GM18502 (cell line): ENCODE measurements around the gene CAGE1.
"Not testable (repeated sequence)": the region's sequence is repeated elsewhere in the genome, so short reads cannot be mapped to it uniquely, and the experiment has no call there.

ENCODE experiments used
- ATAC-seq: cut with Tn5 transposase; IDR thresholded peaks from one replicate; pipeline ENCODE4 v1.9.1; 2021; ENCODE audit warnings: mild to moderate bottlenecking; ENCODE audit not compliant: unreplicated experiment, poor library complexity

The CAGE1 gene

GRCh38 chr6:7341989-7342742, 47.4 kb downstream of the CAGE1 start:
- ATAC-seq, result peak; percentile 50

DNA sequence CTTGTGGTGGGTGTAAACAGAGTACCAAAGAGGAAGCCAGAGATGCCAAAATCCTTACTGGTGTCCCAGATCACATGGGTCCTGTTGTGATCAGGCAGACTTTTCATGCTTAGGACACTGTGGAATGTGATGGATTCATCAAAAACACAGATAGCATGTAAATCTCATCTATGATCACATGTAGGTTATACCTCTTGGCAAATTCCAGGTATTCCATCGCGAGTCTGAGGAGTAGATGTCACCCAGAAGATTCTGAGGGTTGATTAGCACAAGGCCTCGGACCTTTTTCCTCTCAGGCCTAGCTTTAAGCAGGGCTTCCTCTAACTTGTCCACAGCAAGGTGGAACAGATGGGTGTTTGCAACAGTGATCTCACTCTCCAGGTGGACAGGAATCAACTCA, 48.3 kb downstream of the CAGE1 start:
- ATAC-seq, result no peak

DNA sequence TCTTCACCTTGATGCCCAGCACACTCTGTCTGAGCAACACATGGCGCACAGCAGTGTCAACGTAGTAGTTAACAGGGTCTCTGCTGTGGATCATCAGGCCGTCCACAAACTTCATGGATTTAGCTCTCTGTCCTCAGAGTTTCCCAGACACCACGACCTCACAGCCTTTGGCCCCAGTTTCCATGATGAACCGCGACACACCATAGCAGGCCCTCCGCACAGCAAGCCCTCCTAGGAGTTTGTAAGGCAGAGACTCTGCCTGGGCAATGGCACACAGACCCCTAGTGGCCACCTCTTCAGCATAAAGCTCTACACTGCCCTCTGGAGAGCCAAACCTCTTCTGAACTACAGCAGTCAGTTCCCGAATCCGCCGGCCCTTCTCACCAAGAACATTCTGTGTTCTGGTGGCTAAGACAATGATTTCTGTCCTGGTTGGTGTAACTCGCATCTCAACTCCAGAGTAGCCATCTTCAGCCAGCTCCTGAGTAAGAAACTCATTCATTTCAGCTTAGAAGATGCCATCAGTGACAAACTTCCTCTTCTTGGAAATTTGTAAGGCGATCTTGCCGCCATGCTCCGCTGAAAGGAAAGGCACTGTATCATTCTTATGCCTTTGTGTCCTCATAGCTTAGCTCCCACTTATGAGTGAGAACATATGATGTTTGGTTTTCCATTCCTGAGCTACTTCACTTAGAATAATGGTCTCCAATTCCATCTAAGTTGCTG, 50.4 kb downstream of the CAGE1 start:
- ATAC-seq, result not testable (repeated sequence)

DNA sequence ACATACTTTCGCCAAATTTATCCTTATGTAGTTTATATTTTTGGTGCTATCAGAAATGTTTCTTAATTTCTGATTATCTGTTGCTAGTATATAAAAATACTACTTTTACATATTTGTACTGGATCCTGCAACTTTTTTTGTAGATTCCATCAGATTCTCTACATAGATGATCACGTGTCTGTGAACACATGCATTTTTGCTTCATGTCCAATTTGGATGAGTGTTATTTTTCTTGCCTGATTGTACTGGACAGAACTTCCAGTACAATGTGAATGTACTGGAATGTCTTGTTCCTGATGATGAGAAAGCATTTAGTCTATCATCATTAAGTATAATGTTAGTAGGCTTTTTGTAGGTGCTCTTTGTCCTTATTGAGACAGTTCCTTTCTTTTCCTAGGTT, 51.5 kb downstream of the CAGE1 start:
- ATAC-seq, result no peak

DNA sequence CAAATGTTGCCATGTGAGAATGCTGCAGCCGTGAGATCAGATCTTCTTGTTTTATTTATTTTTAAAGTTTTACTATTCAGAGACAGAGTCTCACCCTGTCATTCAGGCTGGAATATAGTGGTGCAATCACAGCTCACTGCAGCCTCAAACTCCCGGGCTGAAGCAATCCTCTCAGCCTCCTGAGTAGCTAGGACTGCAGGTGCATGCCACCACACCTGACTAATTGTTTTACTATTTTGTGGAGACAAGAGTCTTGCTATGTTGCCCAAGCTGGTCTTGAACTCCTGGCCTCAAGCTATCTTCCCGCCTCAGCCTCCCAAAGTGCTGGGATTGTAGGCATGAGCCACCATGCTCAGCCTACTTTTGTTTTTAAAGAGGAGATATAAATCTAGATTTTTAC, 54.0 kb downstream of the CAGE1 start:
- no peak for ATAC-seq

GRCh38 chr6:7334685-7335084, 54.9 kb downstream of the CAGE1 start:
- no peak for ATAC-seq

DNA sequence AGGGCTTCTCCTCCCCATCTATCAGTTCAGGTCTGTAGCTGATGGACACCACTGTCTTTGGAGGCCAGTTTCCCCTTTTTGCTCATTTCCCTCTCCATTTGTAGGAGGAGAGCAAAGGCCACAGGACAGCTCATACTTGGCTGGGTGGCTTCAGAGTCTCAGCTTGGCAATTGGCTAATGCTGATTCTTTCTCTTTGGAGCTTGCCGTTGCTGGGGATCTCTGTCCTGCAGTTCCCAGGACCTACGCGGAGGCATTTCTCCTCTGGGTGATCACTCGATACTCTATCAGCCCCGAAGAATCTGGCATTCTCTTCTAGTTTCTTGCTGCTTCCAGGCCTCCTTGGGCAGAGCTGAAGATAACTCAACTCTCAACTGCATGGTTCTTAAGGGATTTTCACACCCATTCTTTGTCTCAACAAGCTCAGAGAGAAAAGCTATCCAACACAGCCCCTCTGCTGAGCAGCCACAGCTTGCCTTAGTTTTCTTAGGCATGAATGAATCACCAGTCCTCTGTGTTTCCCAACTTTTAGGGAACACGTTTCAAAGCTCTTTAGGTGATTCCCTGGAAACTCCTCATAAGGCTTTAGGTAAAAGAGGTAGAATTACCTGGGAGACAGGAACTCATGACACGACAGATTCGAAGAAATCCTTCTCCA, 57.3 kb downstream of the CAGE1 start:
- no peak for ATAC-seq

DNA sequence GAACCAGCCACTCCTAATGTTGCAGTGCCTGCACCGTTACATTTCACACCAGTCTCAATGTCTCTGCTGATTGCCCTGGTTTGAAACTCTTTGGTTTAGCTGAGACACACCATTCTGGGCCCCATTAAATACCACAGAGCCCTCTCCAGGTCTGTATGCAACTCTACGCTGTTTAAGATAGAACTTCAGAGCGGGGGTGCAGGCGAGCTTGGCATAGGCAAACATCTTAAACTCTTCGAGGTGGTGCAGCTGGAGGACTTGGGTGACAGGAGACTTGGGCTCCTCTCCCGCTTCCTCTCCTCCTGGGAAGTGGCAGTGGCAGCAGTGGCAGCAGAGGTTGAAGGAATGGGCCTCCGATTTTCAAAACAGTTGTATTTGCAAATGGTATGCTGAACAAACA, 58.1 kb downstream of the CAGE1 start:
- ATAC-seq, result no peak

DNA sequence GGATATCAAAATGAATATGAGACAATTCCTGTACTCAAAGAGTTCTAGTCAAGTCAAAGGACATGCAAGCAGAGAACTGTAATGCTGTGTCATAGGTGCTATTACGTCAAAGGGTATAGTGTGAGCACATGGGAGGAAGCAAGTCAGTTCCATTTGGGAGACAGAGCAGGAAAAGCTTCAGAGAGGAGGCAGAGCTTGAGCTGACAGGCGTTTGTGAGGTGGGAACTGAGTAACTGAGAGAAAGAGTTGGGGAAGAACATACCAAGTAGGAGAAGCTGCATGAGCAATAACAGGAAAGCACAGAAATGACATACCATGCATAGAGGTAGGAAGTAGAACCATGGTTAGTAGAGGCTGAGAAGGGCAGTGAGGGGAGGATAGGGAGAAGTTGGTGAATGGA, 61.3 kb downstream of the CAGE1 start:
- no peak for ATAC-seq

GRCh38 chr6:7325750-7326149, 63.8 kb downstream of the CAGE1 start:
- no peak for ATAC-seq

DNA sequence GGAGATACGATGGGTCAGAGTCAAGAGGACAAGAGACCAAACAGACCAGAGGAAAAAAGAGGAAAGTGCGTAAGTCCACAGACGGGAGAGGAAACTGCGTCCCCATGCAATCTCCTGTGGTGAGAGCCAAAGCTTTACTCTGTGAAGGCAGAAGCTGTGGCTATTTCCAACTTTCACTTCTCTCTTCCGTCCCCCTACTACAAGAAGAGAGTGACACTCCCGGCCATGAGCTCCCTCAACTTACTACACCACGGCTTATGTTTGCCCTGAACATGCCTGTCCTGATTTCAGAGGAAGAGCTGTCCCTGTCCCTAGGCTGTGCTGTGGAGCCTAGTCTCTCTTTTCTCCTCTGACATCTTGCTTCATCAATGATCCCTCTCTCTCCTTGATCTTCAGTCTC, 65.0 kb downstream of the CAGE1 start:
- peak; percentile 83 for ATAC-seq

DNA sequence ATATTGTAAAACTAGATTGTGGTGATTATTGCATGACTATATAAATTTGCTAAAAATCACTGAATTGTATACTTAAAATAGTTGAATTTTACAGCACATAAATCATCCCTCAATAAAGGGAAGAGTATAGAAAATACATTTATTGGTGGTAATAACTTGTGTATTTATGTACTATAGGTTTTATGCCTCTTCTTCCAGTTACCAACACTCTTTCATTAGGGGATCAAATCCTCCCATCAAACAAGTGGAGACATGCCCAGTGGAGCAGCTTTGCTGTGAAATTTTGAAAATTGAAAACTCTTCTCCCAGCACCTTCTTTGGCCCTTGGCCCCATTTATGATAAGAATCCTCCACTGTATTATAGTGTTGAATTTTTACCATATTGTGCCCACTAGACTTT, 66.5 kb downstream of the CAGE1 start:
- ATAC-seq, result no peak

DNA sequence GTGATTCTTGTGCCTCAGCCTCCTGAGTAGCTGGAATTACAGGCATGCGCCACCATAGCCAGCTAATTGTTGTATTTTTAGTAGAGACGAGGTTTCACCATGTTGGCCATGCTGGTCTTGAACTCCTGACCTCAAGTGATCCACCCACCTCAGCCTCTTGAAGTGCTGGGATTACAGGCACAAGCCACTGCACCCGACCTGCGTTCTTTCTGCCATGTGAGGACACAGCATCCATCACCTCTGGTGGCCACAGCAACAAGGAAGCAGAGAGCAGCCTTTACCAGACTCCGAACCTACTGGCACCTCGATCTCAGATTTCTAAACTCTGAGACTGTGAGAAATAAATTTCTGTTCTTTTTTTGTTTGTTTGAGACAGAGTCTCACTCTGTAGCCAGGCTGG, 67.7 kb downstream of the CAGE1 start:
- ATAC-seq, result not testable (repeated sequence)

GRCh38 chr6:7319406-7319805, 70.1 kb downstream of the CAGE1 start:
- not testable (repeated sequence) for ATAC-seq

DNA sequence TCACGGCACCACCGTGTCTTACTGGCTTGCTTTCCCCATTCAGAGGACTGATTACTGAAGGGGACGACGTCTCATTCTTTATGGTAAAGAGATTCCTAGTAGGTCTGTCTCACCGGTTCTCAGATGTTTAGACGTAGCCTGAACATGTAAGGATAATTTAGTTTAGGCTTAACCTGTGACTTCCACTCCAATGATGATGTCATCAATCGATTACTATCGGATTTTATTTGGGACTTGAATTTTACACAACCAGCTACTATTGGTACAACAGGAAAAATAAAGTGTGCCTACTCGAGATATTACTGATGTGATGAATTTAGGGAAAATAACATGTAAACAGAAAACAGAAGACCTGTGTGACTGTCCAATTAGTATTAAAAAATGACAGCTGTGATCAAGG, 72.0 kb downstream of the CAGE1 start:
- no peak for ATAC-seq

DNA sequence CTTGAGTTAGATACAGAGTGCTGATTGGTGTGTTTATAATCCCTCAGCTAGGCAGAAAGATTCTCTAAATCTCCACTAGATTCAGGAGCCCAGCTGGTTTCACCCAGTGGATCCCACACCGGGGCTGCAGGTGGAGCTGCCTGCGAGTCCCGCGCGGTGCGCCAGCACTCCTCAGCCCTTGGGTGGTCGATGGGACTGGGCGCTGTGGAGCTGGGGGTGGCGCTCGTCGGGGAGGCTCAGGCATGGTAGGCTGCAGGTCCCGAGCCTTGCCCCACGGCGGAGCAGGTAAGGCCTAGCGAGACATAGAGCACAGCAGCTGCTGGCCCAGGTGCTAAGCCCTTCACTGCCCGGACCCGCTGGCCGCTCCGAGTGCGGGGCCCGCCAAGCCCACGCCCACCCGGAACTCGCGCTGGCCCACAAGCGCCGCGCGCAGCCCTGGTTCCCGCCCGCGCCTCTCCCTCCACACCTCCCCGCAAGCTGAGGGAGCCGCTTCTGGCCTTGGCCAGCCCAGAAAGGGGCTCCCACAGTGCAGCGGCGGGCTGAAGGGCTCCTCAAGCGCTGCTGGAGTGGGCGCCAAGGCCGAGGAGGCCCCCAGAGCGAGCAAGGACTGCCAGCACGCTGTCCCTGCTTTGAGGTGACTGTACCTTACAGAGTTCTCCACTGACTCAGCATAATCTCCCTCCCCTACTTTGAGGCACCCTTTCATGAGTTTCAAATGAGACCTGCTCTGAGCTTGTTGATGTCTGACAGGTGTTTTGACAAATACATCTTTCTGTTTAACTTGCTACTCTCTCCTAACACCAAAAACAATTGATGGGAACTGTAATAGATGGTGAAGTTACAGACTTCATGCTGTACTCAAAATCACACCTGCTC, 72.6 kb downstream of the CAGE1 start:
- no peak for ATAC-seq

DNA sequence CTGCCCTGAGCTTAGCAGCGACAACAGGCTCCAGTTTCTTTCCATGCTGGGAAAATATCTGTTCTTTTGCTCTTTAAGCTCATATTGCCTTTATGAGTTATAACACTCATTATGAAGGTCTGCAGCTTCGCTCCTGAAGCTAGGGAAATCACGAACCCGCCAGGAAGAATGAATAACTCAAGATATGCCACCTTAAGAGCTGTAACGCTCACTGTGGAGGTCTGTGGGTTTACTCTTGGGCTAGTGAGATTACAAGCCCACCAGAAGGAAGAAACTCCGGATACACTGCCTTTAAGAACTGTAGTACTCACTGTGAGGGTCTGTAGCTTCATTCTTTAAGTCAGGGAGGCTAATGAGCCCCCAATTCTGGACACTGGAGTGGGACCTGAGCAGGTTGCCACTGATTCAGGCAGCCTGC, 73.6 kb downstream of the CAGE1 start:
- ATAC-seq, result no peak

GRCh38 chr6:7315087-7315947, 74.2 kb downstream of the CAGE1 start:
- not testable (repeated sequence) for ATAC-seq

DNA sequence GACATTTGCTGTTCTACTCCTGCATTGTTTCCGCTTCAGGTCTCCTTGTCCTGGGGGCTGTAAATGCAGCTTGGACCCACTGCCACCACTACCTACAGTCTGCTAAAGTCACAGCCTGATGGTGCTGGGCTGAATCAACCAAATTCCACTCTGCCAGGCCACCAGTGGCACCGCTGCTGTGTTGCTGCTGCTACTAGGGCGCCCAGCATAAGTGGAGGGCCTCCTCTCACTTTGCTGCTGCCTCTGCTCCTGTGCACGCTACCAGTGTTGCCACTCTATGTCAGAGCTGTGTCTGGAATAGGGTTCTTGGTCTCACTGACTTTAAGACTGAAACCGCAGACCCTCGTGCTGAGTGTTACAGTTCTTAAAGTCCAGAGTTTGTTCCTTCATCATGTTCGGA, 75.1 kb downstream of the CAGE1 start:
- no peak for ATAC-seq
